ENCODE measurements around the gene DUSP10. TPM values are rescaled to one million over a fixed set of nuclear protein-coding genes. Genes with fewer than 3 reads are reported as not detected.

The DUSP10 gene
- total and polyA plus RNA-seq, 9 donors = 0.81 to 8.5 (median 2.0) TPM

DNA sequence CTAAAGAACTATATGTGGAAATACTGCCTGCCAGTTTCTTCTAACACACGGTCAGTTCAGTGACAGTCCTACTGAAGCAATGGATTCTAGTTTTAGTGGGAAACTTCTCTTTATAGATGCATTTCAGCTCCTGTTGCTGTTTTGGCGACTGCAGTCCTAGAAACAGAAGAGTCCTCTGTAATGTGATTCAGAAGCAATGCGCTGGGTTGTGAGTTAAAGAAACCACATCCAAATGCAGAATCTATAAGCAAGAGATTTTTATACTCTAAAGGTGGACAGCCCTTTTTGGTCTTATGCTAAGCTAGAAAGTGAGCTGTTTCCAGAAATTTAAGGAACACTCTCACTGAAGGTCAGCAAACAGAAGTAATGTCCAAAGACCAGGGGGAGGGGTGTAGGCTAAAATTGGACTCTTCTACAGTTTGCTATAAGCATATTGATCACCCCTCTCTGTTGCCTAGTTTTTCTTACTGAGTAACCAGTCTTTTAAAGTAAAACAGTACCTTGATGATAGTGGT is 30.8 kb downstream of the DUSP10 start:
- H3K27ac ChIP-seq = no peak overlapping the region
- no peaks in the 10 kb centered on the region for H3K36me3 ChIP-seq
- intact Hi-C loops (cut with DNase I) = no loop called here
- H3K27me3 ChIP-seq = no peaks in the 10 kb centered on the region
- H3K9me3 ChIP-seq = no peaks in the 10 kb centered on the region
- DNase-seq = no peak
- WGBS, 3 donors = 73 to 83% (median 74%) methylated on average over 3 of the region's 3 CpGs
- TF ChIP-seq POLR2A (IDR thresholded peaks at IDR 0.05) = no peak
- TF ChIP-seq EP300 (IDR thresholded peaks at IDR 0.05) = no peak
- TF ChIP-seq, protein P1, sequence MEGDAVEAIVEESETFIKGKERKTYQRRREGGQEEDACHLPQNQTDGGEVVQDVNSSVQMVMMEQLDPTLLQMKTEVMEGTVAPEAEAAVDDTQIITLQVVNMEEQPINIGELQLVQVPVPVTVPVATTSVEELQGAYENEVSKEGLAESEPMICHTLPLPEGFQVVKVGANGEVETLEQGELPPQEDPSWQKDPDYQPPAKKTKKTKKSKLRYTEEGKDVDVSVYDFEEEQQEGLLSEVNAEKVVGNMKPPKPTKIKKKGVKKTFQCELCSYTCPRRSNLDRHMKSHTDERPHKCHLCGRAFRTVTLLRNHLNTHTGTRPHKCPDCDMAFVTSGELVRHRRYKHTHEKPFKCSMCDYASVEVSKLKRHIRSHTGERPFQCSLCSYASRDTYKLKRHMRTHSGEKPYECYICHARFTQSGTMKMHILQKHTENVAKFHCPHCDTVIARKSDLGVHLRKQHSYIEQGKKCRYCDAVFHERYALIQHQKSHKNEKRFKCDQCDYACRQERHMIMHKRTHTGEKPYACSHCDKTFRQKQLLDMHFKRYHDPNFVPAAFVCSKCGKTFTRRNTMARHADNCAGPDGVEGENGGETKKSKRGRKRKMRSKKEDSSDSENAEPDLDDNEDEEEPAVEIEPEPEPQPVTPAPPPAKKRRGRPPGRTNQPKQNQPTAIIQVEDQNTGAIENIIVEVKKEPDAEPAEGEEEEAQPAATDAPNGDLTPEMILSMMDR (IDR thresholded peaks at IDR 0.05) = no peak
- H3K4me3 ChIP-seq = no peak overlapping the region
- H3K4me1 ChIP-seq (ENCODE audit: insufficient read depth) = no peaks in the 10 kb centered on the region

DNA sequence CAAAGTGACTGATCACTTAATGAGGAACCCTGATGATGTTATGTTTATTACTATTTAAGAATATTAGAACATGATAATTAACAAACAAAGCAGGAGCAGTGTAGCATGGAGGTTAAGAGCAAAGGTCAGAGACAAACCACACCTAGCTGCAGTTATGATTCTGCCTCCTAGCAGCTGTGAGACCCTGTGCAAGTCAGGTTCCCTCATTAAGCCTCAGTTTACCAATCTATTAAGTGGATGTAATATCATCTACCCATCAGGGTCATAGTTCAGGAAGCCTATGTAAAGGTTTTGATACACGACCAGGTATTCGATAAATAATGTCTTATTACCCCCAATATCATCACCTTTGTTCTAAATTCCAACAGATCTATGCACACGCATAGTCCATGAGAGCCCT is 32.0 kb downstream of the DUSP10 start:
- 80 to 95% (median 92%) methylated on average over 3 of the region's 3 CpGs for WGBS, 3 donors
- Histone ChIP-seq H3K4me1 (ENCODE audit: insufficient read depth) (no peaks in the 10 kb centered on the region), H3K9me3 (no peaks in the 10 kb centered on the region), H3K4me3 (no peak overlapping the region), H3K27me3 (no peaks in the 10 kb centered on the region), H3K36me3 (no peaks in the 10 kb centered on the region), H3K27ac (no peak overlapping the region)
- intact Hi-C loops (cut with DNase I) = no loop called here
- DNase-seq = no peak
- TF ChIP-seq POLR2A (IDR thresholded peaks at IDR 0.05) = no peak
- TF ChIP-seq, protein P1 (IDR thresholded peaks at IDR 0.05) = no peak
- no peak for TF ChIP-seq EP300 (IDR thresholded peaks at IDR 0.05)

DNA sequence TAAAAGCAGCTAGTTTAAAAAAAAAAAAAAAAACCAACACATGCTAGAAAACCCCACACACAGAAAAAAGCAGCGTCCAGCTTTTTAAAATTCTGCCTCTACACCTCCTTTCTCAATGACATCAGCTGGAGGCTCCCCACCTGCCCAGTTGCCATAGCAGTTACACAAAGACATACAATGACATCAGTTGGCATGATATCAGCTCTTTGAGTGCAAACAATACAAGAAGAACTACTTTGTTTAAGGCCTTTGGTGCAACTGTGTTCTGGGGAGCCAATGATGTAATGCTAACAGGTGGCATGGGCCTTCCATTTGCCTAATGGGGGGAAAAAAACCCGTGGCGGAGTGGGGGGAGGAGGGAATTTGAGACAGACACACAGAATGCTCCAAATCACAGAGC is 32.9 kb downstream of the DUSP10 start:
- DNase-seq = no peak
- H3K36me3 ChIP-seq = no peaks in the 10 kb centered on the region
- WGBS, 3 donors = 61 to 71% (median 67%) methylated on average over 3 of the region's 3 CpGs
- intact Hi-C loops (cut with DNase I) = no loop called here
- no peaks in the 10 kb centered on the region for H3K9me3 ChIP-seq
- no peaks in the 10 kb centered on the region for H3K4me1 ChIP-seq (ENCODE audit: insufficient read depth)
- no peak overlapping the region for H3K27ac ChIP-seq
- no peaks in the 10 kb centered on the region for H3K27me3 ChIP-seq
- TF ChIP-seq POLR2A (IDR thresholded peaks at IDR 0.05) = no peak
- TF ChIP-seq EP300 (IDR thresholded peaks at IDR 0.05) = no peak
- TF ChIP-seq, protein P1 (IDR thresholded peaks at IDR 0.05) = no peak
- H3K4me3 ChIP-seq = no peak overlapping the region

DNA sequence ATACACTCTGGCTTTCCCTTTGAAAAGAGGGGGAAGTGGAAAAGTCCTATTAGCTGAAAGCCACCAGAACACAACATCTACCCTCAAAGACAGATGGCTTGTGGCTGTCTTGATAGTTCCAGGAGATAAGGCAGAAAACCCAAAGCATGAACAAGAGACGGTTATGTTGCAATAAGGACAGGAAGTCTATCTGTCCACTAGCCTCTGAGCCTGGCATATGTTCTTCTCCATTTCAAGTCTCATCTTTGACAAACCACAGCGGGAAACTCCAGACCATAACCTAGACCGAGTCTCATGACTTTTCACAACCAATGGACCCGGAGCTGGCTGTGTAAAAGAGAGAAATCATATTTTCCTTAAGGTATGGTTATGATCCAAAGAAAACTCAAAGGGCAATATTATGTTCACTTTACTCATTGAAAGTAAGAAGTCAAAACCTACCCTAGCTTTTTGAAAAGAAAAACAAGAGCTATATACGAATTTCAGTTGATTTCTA is 33.8 kb downstream of the DUSP10 start:
- H3K27me3 ChIP-seq = no peaks in the 10 kb centered on the region
- no peak overlapping the region for H3K4me3 ChIP-seq
- H3K9me3 ChIP-seq = no peaks in the 10 kb centered on the region
- H3K36me3 ChIP-seq = no peaks in the 10 kb centered on the region
- H3K4me1 ChIP-seq (ENCODE audit: insufficient read depth) = no peaks in the 10 kb centered on the region
- no peak overlapping the region for H3K27ac ChIP-seq
- intact Hi-C loops (cut with DNase I) = no loop called here
- 81 to 89% (median 83%) methylated on average over 5 of the region's 5 CpGs for WGBS, 3 donors
- TF ChIP-seq, protein P1 (IDR thresholded peaks at IDR 0.05) = no peak
- DNase-seq = no peak

Measured in ovary (tissue), 9 donors.